Smooth muscle cell (in vitro differentiated cells): ENCODE results near the gene CFAP43. TPM values are rescaled to one million over a fixed set of nuclear protein-coding genes. Genes with fewer than 3 reads are reported as not detected.

Experiments used
- DNase-seq: peaks from one replicate; lab custom pipeline; 2025; ENCODE audit not compliant: unreplicated experiment; lab: John Stamatoyannopoulos, UW
- H2AFZ ChIP-seq: fragments of 200-600 bp; sonication (generic); 2 replicates; pipeline ENCODE4 v1.6.0; 2016; ENCODE audit warnings: antibody characterized with exemption, low read depth, mild to moderate bottlenecking
- H3F3A ChIP-seq: fragments of 200-600 bp; sonication (generic); 2 replicates; pipeline ENCODE4 v1.6.0; 2017; ENCODE audit warnings: antibody characterized with exemption, low read depth
- H3K27ac ChIP-seq: fragments of 200-600 bp; sonication (generic); 2 replicates; pipeline ENCODE4 v1.5.1; 2016; ENCODE audit warnings: low read depth, mild to moderate bottlenecking
- H3K27me3 ChIP-seq: fragments of 200-600 bp; sonication (generic); 2 replicates; pipeline ENCODE4 v1.6.1; 2016; ENCODE audit warnings: low read depth, mild to moderate bottlenecking
- H3K36me3 ChIP-seq: fragments of 200-600 bp; sonication (generic); 2 replicates; pipeline ENCODE4 v1.5.1; 2016; ENCODE audit warnings: low read depth
- H3K4me1 ChIP-seq: fragments of 200-600 bp; sonication (generic); 2 replicates; pipeline ENCODE4 v1.5.1; 2016; ENCODE audit warnings: low read depth
- H3K4me2 ChIP-seq: fragments of 200-600 bp; sonication (generic); 2 replicates; pipeline ENCODE4 v1.6.0; 2016; ENCODE audit warnings: mild to moderate bottlenecking
- H3K4me3 ChIP-seq: fragments of 200-600 bp; sonication (generic); 2 replicates; pipeline ENCODE4 v1.5.1; 2016; ENCODE audit warnings: mild to moderate bottlenecking
- H3K79me2 ChIP-seq: fragments of 200-600 bp; sonication (generic); 2 replicates; pipeline ENCODE4 v1.6.0; 2016; ENCODE audit warnings: low read depth, mild to moderate bottlenecking
- H3K9ac ChIP-seq: fragments of 200-600 bp; sonication (generic); 2 replicates; pipeline ENCODE4 v1.6.0; 2016; ENCODE audit warnings: low read depth
- H3K9me3 ChIP-seq: fragments of 200-600 bp; sonication (generic); replicated peaks from 2 replicates; pipeline ENCODE4 v1.5.1; 2016; ENCODE audit warnings: low read depth
- H4K20me1 ChIP-seq: fragments of 200-600 bp; sonication (generic); 2 replicates; pipeline ENCODE4 v1.6.0; 2016; ENCODE audit warnings: low read depth
- WGBS: methylation state at CpG from one replicate; pipeline ENCODE4 v1.1.7; 2016; ENCODE audit warnings: low lambda C conversion rate; 5-methylcytosine and 5-hydroxymethylcytosine counted together
- polyA plus RNA-seq: library from polyadenylated mRNA; unstranded; fragments of >200 nt; fragmentation: Nextera tagmentation; extraction: Ambion mirVana; gene quantifications from 2 replicates; pipeline ENCODE4 v1.2.1, GENCODE V29; 2016
- total RNA-seq: library from RNA; depleted of rRNA; stranded (reverse); fragments of >200 nt; gene quantifications from 2 replicates; pipeline ENCODE4 v1.2.3, GENCODE V29; 2014
- TF ChIP-seq, protein P1 (sequence below): fragments of 200-600 bp; sonication (generic); IDR thresholded peaks from 2 replicates; pipeline ENCODE4 v1.5.1; 2017; ENCODE audit warnings: borderline replicate concordance, mild to moderate bottlenecking, antibody characterized with exemption; ENCODE audit not compliant: insufficient read depth, poor library complexity, severe bottlenecking

CFAP43 gene
- total and polyA plus RNA-seq, 2 experiments from 2014 or later, result 0.04 to 0.50 TPM

DNA sequence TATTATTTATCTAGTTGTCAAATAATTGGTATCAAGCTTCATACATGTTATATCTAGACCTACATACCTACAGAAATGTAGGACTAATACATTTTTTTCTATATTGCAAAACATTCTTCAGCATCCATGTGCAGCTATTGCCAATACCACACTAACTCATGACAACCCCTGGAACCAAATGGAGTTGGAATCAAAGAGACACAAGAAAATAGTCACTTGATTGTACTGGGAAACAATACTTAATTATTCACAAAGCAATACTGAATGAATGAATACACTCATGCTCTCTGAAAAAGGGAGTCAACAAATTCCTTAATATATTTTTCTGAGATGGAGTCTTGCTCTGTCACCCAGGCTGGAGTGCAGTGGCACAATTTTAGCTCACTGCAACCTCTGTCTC lies 10.4 kb upstream of the CFAP43 start:
- no peak for DNase-seq
- Histone ChIP-seq H3K27me3 (no peaks in the 10 kb centered on the region), H3K36me3 (no peaks in the 10 kb centered on the region), H4K20me1 (no peaks in the 10 kb centered on the region), H3K27ac (no peak overlapping the region), H3K9me3 (no peaks in the 10 kb centered on the region), H3K79me2 (no peaks in the 10 kb centered on the region), H3K4me3 (no peak overlapping the region), H3F3A (no peaks in the 10 kb centered on the region), H3K9ac (no peak overlapping the region), H2AFZ (no peak overlapping the region), H3K4me1 (no peaks in the 10 kb centered on the region), H3K4me2 (no peak overlapping the region)
- TF ChIP-seq, protein P1, sequence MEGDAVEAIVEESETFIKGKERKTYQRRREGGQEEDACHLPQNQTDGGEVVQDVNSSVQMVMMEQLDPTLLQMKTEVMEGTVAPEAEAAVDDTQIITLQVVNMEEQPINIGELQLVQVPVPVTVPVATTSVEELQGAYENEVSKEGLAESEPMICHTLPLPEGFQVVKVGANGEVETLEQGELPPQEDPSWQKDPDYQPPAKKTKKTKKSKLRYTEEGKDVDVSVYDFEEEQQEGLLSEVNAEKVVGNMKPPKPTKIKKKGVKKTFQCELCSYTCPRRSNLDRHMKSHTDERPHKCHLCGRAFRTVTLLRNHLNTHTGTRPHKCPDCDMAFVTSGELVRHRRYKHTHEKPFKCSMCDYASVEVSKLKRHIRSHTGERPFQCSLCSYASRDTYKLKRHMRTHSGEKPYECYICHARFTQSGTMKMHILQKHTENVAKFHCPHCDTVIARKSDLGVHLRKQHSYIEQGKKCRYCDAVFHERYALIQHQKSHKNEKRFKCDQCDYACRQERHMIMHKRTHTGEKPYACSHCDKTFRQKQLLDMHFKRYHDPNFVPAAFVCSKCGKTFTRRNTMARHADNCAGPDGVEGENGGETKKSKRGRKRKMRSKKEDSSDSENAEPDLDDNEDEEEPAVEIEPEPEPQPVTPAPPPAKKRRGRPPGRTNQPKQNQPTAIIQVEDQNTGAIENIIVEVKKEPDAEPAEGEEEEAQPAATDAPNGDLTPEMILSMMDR, result no peak

DNA sequence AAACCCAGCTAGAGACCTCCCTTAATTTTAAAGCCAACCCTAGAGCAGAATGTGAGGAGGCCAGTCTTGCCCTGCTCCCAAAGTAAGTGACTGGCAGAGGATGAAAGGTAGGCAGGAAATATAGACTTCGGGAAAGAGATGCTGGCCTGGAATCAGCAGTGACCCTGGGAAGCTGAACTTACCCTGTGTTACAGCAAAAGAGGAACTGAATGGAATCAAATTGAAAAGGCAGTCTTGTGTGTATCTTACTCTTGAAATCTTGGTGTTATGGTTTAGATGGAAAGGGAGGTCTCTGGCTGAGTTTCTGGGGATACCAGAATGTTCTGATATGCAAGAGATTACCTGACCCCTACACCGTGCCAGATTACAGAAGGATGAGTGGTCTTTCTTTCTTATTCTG lies 7.9 kb upstream of the CFAP43 start:
- H3K79me2 ChIP-seq, result no peaks in the 10 kb centered on the region
- no peaks in the 10 kb centered on the region for H3K9me3 ChIP-seq
- H3K4me2 ChIP-seq, result no peak overlapping the region
- WGBS, result 97% methylated on average over 2 of the region's 2 CpGs
- TF ChIP-seq, protein P1, result no peak
- H3K4me3 ChIP-seq, result no peak overlapping the region
- H2AFZ ChIP-seq, result no peak overlapping the region
- H3K4me1 ChIP-seq, result no peaks in the 10 kb centered on the region
- H3F3A ChIP-seq, result no peaks in the 10 kb centered on the region
- H3K9ac ChIP-seq, result no peak overlapping the region
- no peak overlapping the region for H3K27ac ChIP-seq
- no peak for DNase-seq
- H3K36me3 ChIP-seq, result no peaks in the 10 kb centered on the region
- no peaks in the 10 kb centered on the region for H4K20me1 ChIP-seq
- no peaks in the 10 kb centered on the region for H3K27me3 ChIP-seq

DNA sequence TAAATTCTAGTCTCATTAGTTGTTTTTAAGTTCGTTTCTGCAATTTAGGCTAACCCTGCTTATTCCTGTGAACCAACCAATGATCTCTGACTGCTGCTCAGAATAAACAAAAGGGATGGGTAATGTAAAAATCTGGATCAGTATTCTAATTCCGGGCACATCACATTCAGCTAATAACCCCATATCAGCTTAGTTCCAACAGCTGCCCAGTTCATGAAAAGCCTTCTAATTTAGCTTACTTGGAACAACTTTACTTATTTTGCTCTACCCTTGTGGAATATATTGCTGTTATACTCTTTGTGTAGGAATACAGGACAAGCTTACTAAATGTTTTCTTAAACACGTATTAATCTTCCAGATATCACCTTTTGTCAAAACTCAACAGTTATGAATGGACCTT lies 3.6 kb upstream of the CFAP43 start:
- H2AFZ ChIP-seq, result no peak overlapping the region
- TF ChIP-seq, protein P1, result no peak
- DNase-seq, result no peak
- no peaks in the 10 kb centered on the region for H3K79me2 ChIP-seq
- H3F3A ChIP-seq, result no peaks in the 10 kb centered on the region
- peaks cover 9% of the 10 kb centered on the region for H3K4me1 ChIP-seq
- no peak overlapping the region for H3K4me3 ChIP-seq
- H3K4me2 ChIP-seq, result no peak overlapping the region
- WGBS, result 76% methylated on average over 3 of the region's 3 CpGs
- no peaks in the 10 kb centered on the region for H3K27me3 ChIP-seq
- H3K27ac ChIP-seq, result no peak overlapping the region
- H3K9me3 ChIP-seq, result no peaks in the 10 kb centered on the region
- H3K36me3 ChIP-seq, result no peaks in the 10 kb centered on the region
- H3K9ac ChIP-seq, result no peak overlapping the region
- H4K20me1 ChIP-seq, result no peaks in the 10 kb centered on the region

DNA sequence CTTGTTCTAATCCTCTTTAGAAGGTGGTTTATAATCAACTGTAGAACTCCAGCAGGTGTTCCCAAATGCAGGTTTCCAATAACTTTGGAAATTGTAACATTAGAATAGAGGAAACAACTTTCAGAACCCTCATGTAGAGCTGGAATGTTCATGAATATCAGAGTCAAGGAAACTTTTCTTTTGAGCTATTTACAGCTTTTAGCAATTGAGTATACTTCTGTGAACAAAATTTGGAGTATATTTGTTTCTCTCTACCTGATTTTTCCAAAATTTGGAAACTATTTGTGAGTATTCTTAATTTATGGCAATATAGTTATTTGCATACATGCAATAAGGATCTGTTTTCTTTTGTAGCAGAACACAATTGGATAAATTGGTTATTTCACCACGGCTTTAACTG lies 2.8 kb upstream of the CFAP43 start:
- H3K9me3 ChIP-seq, result no peaks in the 10 kb centered on the region
- H3F3A ChIP-seq, result no peaks in the 10 kb centered on the region
- DNase-seq, result no peak
- H3K27me3 ChIP-seq, result no peaks in the 10 kb centered on the region
- no peak overlapping the region for H3K4me2 ChIP-seq
- H3K27ac ChIP-seq, result no peak overlapping the region
- H2AFZ ChIP-seq, result no peak overlapping the region
- H3K9ac ChIP-seq, result no peak overlapping the region
- 74% methylated on average over 1 of the region's 1 CpG for WGBS
- peaks cover 9% of the 10 kb centered on the region for H3K4me1 ChIP-seq
- no peak overlapping the region for H3K4me3 ChIP-seq
- TF ChIP-seq, protein P1, result no peak
- no peaks in the 10 kb centered on the region for H4K20me1 ChIP-seq
- no peaks in the 10 kb centered on the region for H3K79me2 ChIP-seq
- H3K36me3 ChIP-seq, result no peaks in the 10 kb centered on the region
